Measurements from ENCODE around the gene PASK. TPM values are rescaled to one million over a fixed set of nuclear protein-coding genes. Genes with fewer than 3 reads are reported as not detected.

The PASK gene
- polyA plus RNA-seq, 3 donors, result 0.56 to 4.3 (median 0.70) TPM

GRCh38 chr2:241142593-241142992, 6.7 kb downstream of the PASK start:
- no peaks in the 10 kb centered on the region for H3K9me3 ChIP-seq (replicated peaks in 1 of 2; ENCODE audit: control insufficient read depth in 1 of 2, insufficient read depth in 1 of 2, low read length in 2 of 2)
- H3K4me1 ChIP-seq (ENCODE audit: control insufficient read depth in 1 of 2, insufficient read depth in 2 of 2, low read length in 2 of 2), result no peaks in the 10 kb centered on the region
- intact Hi-C loops (cut with micrococcal nuclease), result no loop called here
- 87% methylated on average over 9 of the region's 9 CpGs for WGBS (ENCODE audit: insufficient coverage)
- H3K27me3 Mint-ChIP-seq (ENCODE audit: low read depth in 3 of 3), result peaks cover 0 to 2% (median 1%) of the 10 kb centered on the region in 3 donors
- H3K9ac ChIP-seq (ENCODE audit: insufficient read depth, low read length, poor library complexity, severe bottlenecking), result no peak overlapping the region
- no peaks in the 10 kb centered on the region for H3K9me3 Mint-ChIP-seq
- H4K20me1 ChIP-seq (ENCODE audit: insufficient read depth, low read length), result no peaks in the 10 kb centered on the region
- no peak overlapping the region for H3K4me2 ChIP-seq (replicated peaks; ENCODE audit: extremely low read depth, low read length, poor library complexity, severe bottlenecking)
- H3K4me3 Mint-ChIP-seq, result no peak overlapping the region
- peaks cover 18 to 26% of the 10 kb centered on the region in 2 donors for H3K36me3 Mint-ChIP-seq
- no peaks in the 10 kb centered on the region for H3K27me3 ChIP-seq (ENCODE audit: control insufficient read depth in 2 of 2, insufficient read depth in 2 of 2, low read length in 2 of 2)
- no peaks in the 10 kb centered on the region for H3K79me2 ChIP-seq (ENCODE audit: insufficient read depth, low read length)
- no peaks in the 10 kb centered on the region for H3K4me1 Mint-ChIP-seq
- H3K4me3 ChIP-seq (replicated peaks in 1 of 3; ENCODE audit: low read depth in 2 of 3, low read length in 3 of 3), result no peak overlapping the region
- no peak overlapping the region for H2AFZ ChIP-seq (ENCODE audit: insufficient read depth, low read depth, low read length, poor library complexity, severe bottlenecking)
- no peak for DNase-seq
- no peak overlapping the region for H3K27ac ChIP-seq (ENCODE audit: low read depth in 1 of 2, low read length in 2 of 2)
- no peak overlapping the region for H3K27ac Mint-ChIP-seq
- TF ChIP-seq, protein P1, sequence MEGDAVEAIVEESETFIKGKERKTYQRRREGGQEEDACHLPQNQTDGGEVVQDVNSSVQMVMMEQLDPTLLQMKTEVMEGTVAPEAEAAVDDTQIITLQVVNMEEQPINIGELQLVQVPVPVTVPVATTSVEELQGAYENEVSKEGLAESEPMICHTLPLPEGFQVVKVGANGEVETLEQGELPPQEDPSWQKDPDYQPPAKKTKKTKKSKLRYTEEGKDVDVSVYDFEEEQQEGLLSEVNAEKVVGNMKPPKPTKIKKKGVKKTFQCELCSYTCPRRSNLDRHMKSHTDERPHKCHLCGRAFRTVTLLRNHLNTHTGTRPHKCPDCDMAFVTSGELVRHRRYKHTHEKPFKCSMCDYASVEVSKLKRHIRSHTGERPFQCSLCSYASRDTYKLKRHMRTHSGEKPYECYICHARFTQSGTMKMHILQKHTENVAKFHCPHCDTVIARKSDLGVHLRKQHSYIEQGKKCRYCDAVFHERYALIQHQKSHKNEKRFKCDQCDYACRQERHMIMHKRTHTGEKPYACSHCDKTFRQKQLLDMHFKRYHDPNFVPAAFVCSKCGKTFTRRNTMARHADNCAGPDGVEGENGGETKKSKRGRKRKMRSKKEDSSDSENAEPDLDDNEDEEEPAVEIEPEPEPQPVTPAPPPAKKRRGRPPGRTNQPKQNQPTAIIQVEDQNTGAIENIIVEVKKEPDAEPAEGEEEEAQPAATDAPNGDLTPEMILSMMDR (IDR thresholded peaks at IDR 0.05), result no peak
- H3K36me3 ChIP-seq (replicated peaks in 1 of 2; ENCODE audit: control insufficient read depth in 1 of 2, insufficient read depth in 2 of 2, low read length in 2 of 2), result peaks cover 5 to 34% of the 10 kb centered on the region in 2 donors

DNA sequence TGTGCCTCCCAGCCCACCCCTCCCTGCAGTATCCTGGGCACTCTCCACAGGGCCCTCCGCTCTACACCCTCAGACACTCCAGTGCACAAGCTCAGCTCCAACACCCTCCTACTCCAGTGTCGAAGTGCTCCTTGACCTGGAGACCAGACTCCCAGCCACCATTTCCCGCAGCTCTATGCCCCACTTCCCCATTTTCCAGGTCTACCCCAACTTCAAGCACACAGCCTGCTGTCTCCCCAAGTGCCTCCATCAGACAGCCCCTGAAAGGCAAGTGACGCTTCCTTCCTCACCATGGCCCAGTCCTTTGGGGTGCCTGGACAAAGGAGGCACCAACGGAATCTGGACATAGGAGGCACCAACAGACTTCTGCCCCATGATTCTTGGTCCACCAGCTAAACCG, 7.2 kb downstream of the PASK start:
- TF ChIP-seq, protein P1 (IDR thresholded peaks at IDR 0.05), result no peak
- no peak for DNase-seq
- H3K27ac ChIP-seq (ENCODE audit: low read depth in 1 of 2, low read length in 2 of 2), result no peak overlapping the region
- Mint-ChIP-seq H3K4me1 (no peaks in the 10 kb centered on the region), H3K27ac (peak overlapping the region in 1 of 7 donors; percentile 59), H3K9me3 (no peaks in the 10 kb centered on the region), H3K27me3 (ENCODE audit: low read depth in 3 of 3) (peaks cover 0 to 2% (median 1%) of the 10 kb centered on the region in 3 donors), H3K36me3 (peaks cover 18 to 26% of the 10 kb centered on the region in 2 donors), H3K4me3 (no peak overlapping the region)
- no peak overlapping the region for H3K9ac ChIP-seq (ENCODE audit: insufficient read depth, low read length, poor library complexity, severe bottlenecking)
- WGBS (ENCODE audit: insufficient coverage), result 97% methylated on average over 3 of the region's 6 CpGs
- intact Hi-C loops (cut with micrococcal nuclease), result no loop called here
- H4K20me1 ChIP-seq (ENCODE audit: insufficient read depth, low read length), result no peaks in the 10 kb centered on the region
- no peaks in the 10 kb centered on the region for H3K27me3 ChIP-seq (ENCODE audit: control insufficient read depth in 2 of 2, insufficient read depth in 2 of 2, low read length in 2 of 2)
- no peak overlapping the region for H3K4me3 ChIP-seq (replicated peaks in 1 of 3; ENCODE audit: low read depth in 2 of 3, low read length in 3 of 3)
- H3K9me3 ChIP-seq (replicated peaks in 1 of 2; ENCODE audit: control insufficient read depth in 1 of 2, insufficient read depth in 1 of 2, low read length in 2 of 2), result no peaks in the 10 kb centered on the region
- H3K4me2 ChIP-seq (replicated peaks; ENCODE audit: extremely low read depth, low read length, poor library complexity, severe bottlenecking), result no peak overlapping the region
- no peaks in the 10 kb centered on the region for H3K4me1 ChIP-seq (ENCODE audit: control insufficient read depth in 1 of 2, insufficient read depth in 2 of 2, low read length in 2 of 2)
- peaks cover 5 to 36% of the 10 kb centered on the region in 2 donors for H3K36me3 ChIP-seq (replicated peaks in 1 of 2; ENCODE audit: control insufficient read depth in 1 of 2, insufficient read depth in 2 of 2, low read length in 2 of 2)
- H2AFZ ChIP-seq (ENCODE audit: insufficient read depth, low read depth, low read length, poor library complexity, severe bottlenecking), result no peak overlapping the region
- H3K79me2 ChIP-seq (ENCODE audit: insufficient read depth, low read length), result no peaks in the 10 kb centered on the region
